NCI-H2107 treated with DMSO at 0.1 percent for 48 hours (cell line): Measurements from ENCODE around the gene FOXP1.
"Not testable (repeated sequence)": the region's sequence is repeated elsewhere in the genome, so short reads cannot be mapped to it uniquely, and the experiment has no call there.

Experiments used
- DNase-seq: peaks from one replicate; lab custom pipeline; 2025; ENCODE audit not compliant: unreplicated experiment; lab: John Stamatoyannopoulos, UW

FOXP1 gene

GRCh38 chr3:71532639-71533395 lies 50.7 kb downstream of the FOXP1 start:
- DNase-seq: no peak

DNA sequence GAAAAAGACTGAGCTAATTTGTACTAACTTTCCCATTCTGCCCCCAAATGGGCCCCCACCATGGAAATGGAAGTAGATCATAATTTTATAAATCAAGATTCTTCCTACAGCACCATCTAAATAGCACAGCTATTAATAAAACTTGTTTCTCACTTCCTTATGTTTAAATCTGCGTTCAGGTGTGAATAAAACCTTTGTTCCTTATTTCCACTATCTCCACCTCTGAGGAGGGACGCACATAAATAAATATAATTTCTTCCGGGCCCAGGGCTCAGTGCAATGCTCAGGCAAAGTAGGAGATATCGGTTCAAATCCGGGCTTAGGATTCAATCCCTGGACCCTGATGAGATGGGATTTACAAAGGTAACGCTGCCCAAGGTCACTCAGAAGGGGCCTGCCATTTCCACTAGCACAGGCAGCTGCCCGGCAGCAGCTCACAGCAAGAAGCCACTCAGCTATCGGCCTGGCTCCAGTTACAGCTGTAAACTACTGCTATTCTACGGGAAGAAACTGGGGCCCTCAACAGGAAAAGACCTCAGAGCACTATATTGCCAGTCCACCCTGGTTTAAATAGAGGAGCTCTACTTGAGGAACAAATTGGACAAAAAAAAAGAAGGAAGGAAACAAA lies 52.5 kb downstream of the FOXP1 start:
- peak; percentile 8 for DNase-seq

DNA sequence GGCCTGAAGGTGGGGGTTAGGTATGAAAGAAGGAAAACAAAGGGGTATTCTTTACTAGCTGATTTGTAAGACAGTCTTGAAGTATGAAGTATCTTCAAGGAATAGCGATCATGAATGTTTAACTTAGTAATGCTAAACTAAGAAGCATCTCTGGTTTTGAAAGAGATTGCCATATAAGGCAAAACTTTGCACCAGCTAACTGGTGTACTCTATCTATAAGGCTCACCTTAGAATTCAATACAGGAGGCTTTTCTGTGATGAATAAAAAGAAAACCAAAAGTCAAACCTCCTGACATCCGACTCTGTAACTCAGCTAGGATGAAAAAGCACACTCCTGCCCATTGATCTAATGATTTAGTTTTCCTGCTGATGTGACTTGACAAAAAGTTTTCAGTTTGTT lies 54.7 kb downstream of the FOXP1 start:
- no peak for DNase-seq

DNA sequence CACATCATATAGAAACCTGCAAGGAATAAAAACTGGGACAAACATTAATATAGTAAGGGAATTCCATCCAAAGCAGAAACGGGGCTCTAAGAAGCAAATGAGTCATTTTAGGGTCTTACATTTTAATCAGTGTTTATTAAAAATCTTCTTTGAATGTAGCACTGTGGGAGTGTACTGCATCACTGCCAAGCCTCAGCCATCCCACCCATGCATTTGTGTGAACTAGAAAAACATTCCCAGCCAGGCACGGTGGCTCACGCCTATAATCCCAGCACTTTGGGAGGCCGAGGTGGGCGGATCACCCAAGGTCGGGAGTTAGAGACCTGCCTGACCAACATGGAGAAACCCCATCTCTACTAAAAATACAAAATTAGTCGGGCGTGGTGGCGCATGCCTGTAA lies 57.1 kb downstream of the FOXP1 start:
- not testable (repeated sequence) for DNase-seq

- no peak for DNase-seq
These were observed 58.1 kb downstream of the FOXP1 start for GRCh38 chr3:71525391-71525790.

- no peak for DNase-seq
These were observed 58.9 kb downstream of the FOXP1 start for GRCh38 chr3:71524672-71525071.

DNA sequence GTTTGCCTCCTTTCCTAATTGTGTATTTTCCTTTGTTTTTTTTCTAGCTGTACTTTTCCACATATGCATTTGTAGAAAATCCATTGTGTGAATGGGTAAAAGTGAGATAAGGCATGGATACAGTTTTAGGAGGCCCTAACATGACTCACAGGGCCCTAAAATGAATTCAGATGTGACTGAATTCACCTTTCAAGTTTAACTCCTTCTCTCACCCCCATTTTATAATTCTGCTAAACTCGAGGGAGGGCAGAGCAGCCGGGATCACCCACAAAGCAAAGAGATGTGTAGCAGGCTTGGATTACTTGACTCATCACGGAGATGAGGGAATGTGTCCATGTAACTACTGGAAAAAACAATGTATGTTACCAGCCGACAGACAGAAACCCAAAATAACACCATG lies 59.9 kb downstream of the FOXP1 start:
- no peak for DNase-seq

DNA sequence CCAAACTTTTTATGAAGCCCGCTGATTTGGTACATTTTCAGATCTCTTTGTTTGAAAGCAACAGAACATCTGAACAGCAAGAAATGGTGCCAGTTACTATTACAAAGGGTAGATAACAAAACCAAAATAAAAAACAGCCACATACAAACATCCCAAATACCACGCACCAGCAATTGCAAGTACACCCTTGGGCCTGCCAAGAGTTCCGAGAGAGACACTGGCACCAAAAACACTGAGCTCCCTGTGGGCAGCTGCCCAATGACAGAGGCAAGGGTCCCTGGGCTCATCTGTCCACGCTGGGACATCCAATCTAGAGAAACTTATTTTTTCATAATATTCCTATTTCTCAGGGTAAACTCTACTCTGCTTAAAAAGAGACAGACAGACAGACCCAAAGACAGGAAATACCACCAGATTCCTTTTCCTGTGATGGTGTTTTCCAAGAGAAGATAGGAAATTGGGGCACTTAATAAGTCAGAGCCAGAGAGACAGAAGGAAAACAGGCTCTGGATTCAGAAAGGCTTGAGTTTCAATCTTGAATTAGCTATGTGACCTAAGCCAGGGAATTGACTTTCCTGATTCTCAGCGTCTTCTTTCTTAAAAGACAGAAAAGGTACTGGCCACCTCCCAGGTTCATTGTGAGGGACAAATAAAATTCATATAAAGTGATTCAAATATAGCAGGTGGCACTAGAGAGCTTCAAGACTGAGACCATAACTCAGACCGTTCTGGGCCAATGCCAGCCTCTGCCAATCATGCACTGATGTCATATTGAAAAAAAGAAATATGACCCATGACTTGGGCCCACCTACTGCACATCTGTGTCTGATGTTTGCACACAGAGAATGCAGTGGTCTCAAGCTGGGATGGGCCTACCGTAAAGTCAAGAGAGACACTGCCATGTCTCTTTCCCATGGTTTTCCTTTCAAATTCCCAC lies 61.3 kb downstream of the FOXP1 start:
- no peak for DNase-seq

- no peak for DNase-seq
These were observed 62.5 kb downstream of the FOXP1 start for GRCh38 chr3:71521021-71521352.

- DNase-seq: no peak
These were observed 63.1 kb downstream of the FOXP1 start for GRCh38 chr3:71520161-71521020.

DNA sequence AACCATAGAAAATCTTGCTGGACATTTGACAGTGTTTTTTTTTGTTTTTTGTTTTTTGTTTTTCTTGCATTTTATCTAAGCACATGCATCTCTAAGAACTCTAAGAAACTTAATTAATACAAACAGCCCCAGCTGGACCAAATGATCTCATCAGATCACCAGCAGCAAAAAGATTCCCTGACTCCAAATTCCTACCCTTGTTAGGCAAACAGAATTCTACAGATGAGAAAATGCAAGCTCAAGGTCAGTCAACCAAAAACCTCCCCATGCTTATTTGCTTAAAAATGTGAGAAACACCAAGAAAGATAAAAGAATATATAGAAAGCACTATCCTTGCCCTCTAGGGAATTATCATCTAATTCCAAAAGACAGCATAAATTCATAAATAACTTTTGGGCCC lies 65.4 kb downstream of the FOXP1 start:
- DNase-seq: no peak

DNA sequence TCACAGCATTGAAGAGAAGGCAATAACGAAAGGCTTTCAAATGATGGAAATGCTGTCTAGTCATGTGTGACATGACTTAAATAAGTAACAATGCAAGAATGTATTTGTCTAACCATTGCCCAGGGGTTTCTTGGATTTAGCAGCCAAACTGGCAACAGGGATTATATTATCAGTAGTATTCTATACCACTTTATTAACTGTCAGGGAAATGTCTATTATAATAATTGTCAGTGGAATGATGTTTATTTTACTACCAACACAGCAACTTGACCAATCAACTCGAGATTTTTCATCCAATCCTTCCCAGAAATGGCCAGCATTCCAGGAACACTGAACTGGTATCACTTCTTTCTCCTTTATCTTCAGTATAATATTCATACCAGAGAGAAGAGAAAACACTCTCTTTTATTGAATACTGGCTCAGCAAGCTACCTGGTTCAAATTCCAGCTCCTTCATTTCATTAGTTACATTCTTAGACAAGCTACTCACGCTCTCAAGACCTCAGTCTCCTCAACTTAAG lies 66.2 kb downstream of the FOXP1 start:
- DNase-seq: no peak

- no peak for DNase-seq
These were observed 67.7 kb downstream of the FOXP1 start for GRCh38 chr3:71515636-71516365.

GRCh38 chr3:71514621-71515020 lies 68.9 kb downstream of the FOXP1 start:
- DNase-seq: no peak

DNA sequence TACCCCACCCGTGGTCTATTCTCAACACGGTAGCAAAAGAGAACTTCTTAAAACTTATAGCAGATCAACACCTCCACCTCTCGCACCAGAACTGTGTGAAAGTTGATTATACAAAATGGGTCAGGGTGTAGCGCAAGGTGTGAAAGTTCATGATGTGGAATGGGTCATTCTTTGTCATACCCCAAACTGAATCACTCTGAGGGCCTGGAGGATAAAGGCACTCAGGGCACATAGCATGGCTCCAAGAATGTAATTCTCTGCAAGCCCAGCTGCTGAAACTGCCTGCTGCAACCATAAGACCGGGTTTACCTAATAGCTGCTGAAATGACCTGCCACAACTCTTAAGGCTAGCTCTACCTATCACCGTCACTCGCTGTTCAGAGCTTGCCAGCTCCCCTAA lies 70.0 kb downstream of the FOXP1 start:
- no peak for DNase-seq

DNA sequence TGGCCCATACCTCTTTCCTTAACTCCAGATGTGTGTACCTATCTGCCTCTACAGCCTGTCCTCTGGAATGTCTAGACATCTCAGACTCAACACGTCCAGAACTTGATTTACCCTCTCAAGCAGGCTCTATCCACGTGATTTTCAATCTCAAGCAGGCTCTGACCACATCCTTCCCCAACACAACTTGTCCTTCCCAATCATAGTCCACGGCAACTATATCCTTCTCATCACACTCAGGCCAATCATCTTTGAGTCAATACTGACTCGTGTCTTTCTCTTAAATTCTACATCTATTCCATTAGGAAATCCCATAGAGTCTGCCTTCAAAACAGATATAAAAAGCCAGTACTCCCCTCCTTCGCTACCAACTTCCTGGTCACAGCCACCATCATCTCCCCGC lies 70.4 kb downstream of the FOXP1 start:
- DNase-seq: no peak

GRCh38 chr3:71512544-71512943 lies 71.0 kb downstream of the FOXP1 start:
- no peak for DNase-seq

DNA sequence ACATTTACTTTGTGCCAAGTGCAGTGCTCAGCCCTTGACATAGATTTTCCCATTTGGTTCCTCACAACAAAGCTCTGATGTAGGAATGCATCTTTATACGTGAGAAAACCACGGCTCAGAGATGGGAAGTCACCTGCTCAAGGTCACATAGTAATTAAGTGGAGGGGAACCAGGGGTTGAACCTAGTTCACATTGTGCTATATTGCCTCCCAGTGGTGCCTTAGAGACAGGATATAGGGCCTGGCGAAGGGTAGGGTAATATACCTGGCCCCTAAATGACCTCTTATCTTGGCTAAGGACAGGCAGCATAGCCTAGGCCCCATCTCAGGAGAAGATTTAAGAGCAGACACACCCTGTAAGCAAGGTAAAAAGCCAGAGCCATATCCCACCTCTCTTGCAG lies 71.5 kb downstream of the FOXP1 start:
- DNase-seq: no peak

GRCh38 chr3:71511446-71511845 lies 72.1 kb downstream of the FOXP1 start:
- DNase-seq: no peak

DNA sequence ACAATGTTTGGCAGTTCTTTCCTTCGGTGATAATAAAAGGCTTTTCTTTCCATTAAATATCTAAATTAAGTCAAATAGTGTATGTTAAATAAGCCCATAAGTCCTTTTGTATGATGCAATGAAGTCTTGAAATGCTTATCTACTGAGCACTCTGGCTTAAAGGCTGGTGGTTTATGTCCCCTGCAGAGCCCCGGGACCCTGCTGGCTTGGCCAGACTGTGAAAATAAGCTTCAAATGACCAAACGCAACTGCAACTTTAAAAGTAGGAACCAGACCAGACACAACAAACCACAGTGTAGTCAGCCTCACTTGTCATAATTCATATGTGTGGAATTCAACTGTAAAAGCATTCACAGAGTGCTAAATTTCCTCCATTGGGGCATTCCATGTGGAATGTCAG lies 72.5 kb downstream of the FOXP1 start:
- DNase-seq: no peak
